Endothelial cell of umbilical vein (primary cell): ENCODE measurements around the gene RTL5. TPM values are rescaled to one million over a fixed set of nuclear protein-coding genes. Genes with fewer than 3 reads are reported as not detected.

Experiments used
- BruUV-seq: library from RNA; stranded (reverse); fragments of 400-500 nt; replicated peaks from 2 replicates; lab custom pipeline; 2021; lab: Mats Ljungman, UMichigan
- CTCF ChIA-PET: fragments of 300-600, 350-600 bp; sonication (Branson Sonifier 250); formaldehyde crosslinking; loops from one replicate; lab custom pipeline; 2021; ENCODE audit warnings: antibody characterized with exemption, inconsistent platforms; lab: Charles Lee
- POLR2A ChIA-PET: fragments of 300-600, 350-600 bp; sonication (Branson Sonifier 250); formaldehyde crosslinking; loops from one replicate; lab custom pipeline; 2021; ENCODE audit warnings: antibody characterized with exemption, inconsistent platforms; lab: Charles Lee
- DNase-seq: peaks from one replicate; pipeline ENCODE4 v3.0.0-alpha.2; 2011; ENCODE audit warnings: low read depth, low spot score
- FAIRE-seq: peaks from 2 replicates; lab custom pipeline; 2011; peaks lifted over from hg19 to GRCh38; lab: Jason Lieb, UNC
- H2AFZ ChIP-seq: 2 replicates; pipeline ENCODE4 v1.6.0; 2012; ENCODE audit warnings: low read depth, low read length, control low read depth, inconsistent platforms
- H3K27ac ChIP-seq: 2 replicates; pipeline ENCODE4 v1.5.1; 2011; ENCODE audit warnings: low read depth, mild to moderate bottlenecking, control low read depth, low read length, moderate library complexity; ENCODE audit not compliant: insufficient read depth
- H3K27me3 ChIP-seq, 2 experiments: 2 replicates each; pipeline versions ENCODE4 v1.6.0 to v1.6.1; 2011; ENCODE audit warnings: low read length in 2 of 2, mixed read lengths in 1 of 2; ENCODE audit not compliant: control insufficient read depth in 2 of 2, insufficient read depth in 2 of 2
- H3K36me3 ChIP-seq, 2 experiments: 2 replicates in 1 of 2; 3 replicates in 1 of 2; pipeline ENCODE4 v1.5.1; 2011; ENCODE audit warnings: low read length in 2 of 2, mild to moderate bottlenecking in 1 of 2, moderate library complexity in 1 of 2; ENCODE audit not compliant: control insufficient read depth in 2 of 2, insufficient read depth in 2 of 2; ENCODE audit errors: extremely low read depth in 1 of 2
- H3K4me1 ChIP-seq: 3 replicates; pipeline ENCODE4 v1.5.1; 2011; ENCODE audit warnings: mild to moderate bottlenecking, low read length; ENCODE audit not compliant: control insufficient read depth, insufficient read depth; ENCODE audit errors: extremely low read depth
- H3K4me2 ChIP-seq: 2 replicates; pipeline ENCODE4 v1.6.1; 2011; ENCODE audit warnings: low read length, control low read depth, mixed read lengths; ENCODE audit not compliant: insufficient read depth
- H3K4me3 ChIP-seq, 3 experiments: fragments of 200-600 bp in 1 of 3; sonication (generic), shearing (Covaris generic) in 1 of 3; replicated peaks in 1 of 3; 2 replicates each; pipeline ENCODE4 v1.5.1; 2011 to 2016; ENCODE audit warnings: control low read depth in 3 of 3, low read length in 3 of 3, mild to moderate bottlenecking in 2 of 3, inconsistent platforms in 1 of 3, low read depth in 1 of 3, moderate library complexity in 1 of 3; ENCODE audit not compliant: insufficient read depth in 1 of 3
- H3K79me2 ChIP-seq: 2 replicates; pipeline ENCODE4 v1.6.0; 2012; ENCODE audit warnings: low read length, inconsistent platforms; ENCODE audit not compliant: control insufficient read depth, insufficient read depth
- H3K9ac ChIP-seq: replicated peaks from 2 replicates; pipeline ENCODE3; 2011; ENCODE audit warnings: low read length, control low read depth; ENCODE audit not compliant: insufficient read depth; ENCODE audit errors: extremely low read depth
- H3K9me1 ChIP-seq: replicated peaks from 3 replicates; pipeline ENCODE4 v1.6.0; 2011; ENCODE audit warnings: mild to moderate bottlenecking, low read length; ENCODE audit not compliant: control insufficient read depth, insufficient read depth; ENCODE audit errors: extremely low read depth
- H3K9me3 ChIP-seq: replicated peaks from 2 replicates; pipeline ENCODE4 v1.5.1; 2012; ENCODE audit warnings: low read length, inconsistent platforms; ENCODE audit not compliant: control insufficient read depth, insufficient read depth
- H4K20me1 ChIP-seq: replicated peaks from 2 replicates; pipeline ENCODE3; 2011; ENCODE audit warnings: mild to moderate bottlenecking, low read length; ENCODE audit not compliant: control insufficient read depth, insufficient read depth; ENCODE audit errors: extremely low read depth
- CTCF ChIP-seq, 2 donors: IDR thresholded peaks; 1 replicate in 1 of 2; 2 replicates in 1 of 2; pipeline ENCODE4 v1.5.1; 2011; ENCODE audit warnings: low read length in 2 of 2, mild to moderate bottlenecking in 2 of 2, moderate library complexity in 2 of 2, control low read depth in 1 of 2, inconsistent platforms in 1 of 2, low read depth in 1 of 2; ENCODE audit not compliant: insufficient read depth in 1 of 2; ENCODE audit errors: extremely low read depth in 1 of 2
- EZH2 ChIP-seq: IDR thresholded peaks from 2 replicates; pipeline ENCODE4 v1.6.1; 2012; ENCODE audit warnings: borderline replicate concordance, low read depth, mild to moderate bottlenecking, moderate library complexity, low read length, inconsistent platforms; ENCODE audit not compliant: severe bottlenecking
- FOS ChIP-seq: IDR thresholded peaks from 2 replicates; pipeline ENCODE4 v1.6.1; 2011; ENCODE audit warnings: mild to moderate bottlenecking, low read length, moderate library complexity, borderline replicate concordance; ENCODE audit not compliant: insufficient read depth
- MAX ChIP-seq: IDR thresholded peaks from 2 replicates; pipeline ENCODE4 v1.6.1; 2011; ENCODE audit not compliant: insufficient read depth, insufficient read length
- MYC ChIP-seq: IDR thresholded peaks from one replicate; pipeline ENCODE4 v1.6.1; 2011; ENCODE audit warnings: mild to moderate bottlenecking, low read depth, low read length
- POLR2A ChIP-seq: IDR thresholded peaks from 2 replicates; pipeline ENCODE4 v1.6.1; 2012; ENCODE audit warnings: low read depth, mild to moderate bottlenecking, control low read depth, low read length
- POLR2AphosphoS5 ChIP-seq: IDR thresholded peaks from 2 replicates; pipeline ENCODE4 v1.6.1; 2012; ENCODE audit warnings: low read depth, mild to moderate bottlenecking, control low read depth, low read length, moderate library complexity; ENCODE audit not compliant: insufficient read depth
- dilution Hi-C: fragments of 300-500 bp; cut with MboI; formaldehyde crosslinking; loops from one replicate; pipeline ENCODE4 v1.15.0; 2019; ENCODE audit warnings: low sequenced_read_pairs; ENCODE audit not compliant: extremely low pct_ligation_motif_present
- intact Hi-C: fragments of 100-400 bp; cut with micrococcal nuclease; formaldehyde crosslinking; loops from one replicate; pipeline ENCODE4 v1.10.0; 2022
- polyA plus RNA-seq, 4 experiments: library from polyadenylated mRNA; depleted of rRNA in 3 of 4; stranded (reverse) in 3 of 4; unstranded in 1 of 4; fragments of >200 nt; gene quantifications; 2 replicates each; pipeline versions ENCODE4 v1.2.1 to v1.2.3, GENCODE V29; 2011 to 2012; ENCODE audit warnings: missing spikeins in 1 of 4
- total RNA-seq: library from RNA; stranded (reverse); gene quantifications from 2 replicates; pipeline ENCODE4 v1.2.3, GENCODE V29; 2021

The RTL5 gene
- total and polyA plus RNA-seq, 2 donors (not counting 3 experiments of a cell fraction or from before 2014, with no cell fraction given), result 1.0 to 1.7 TPM

GRCh38 chrX:72132456-72132855 lies 741 bp upstream of the RTL5 start:
- no TSS peak for BruUV-seq
- TF ChIP-seq CTCF (IDR thresholded peaks at IDR 0.05; ENCODE audit: extremely low read depth in 1 of 2, insufficient read depth in 1 of 2, low read depth in 1 of 2, low read length in 2 of 2) (no peak), MAX (no peak), POLR2AphosphoS5 (no peak), FOS (no peak), EZH2 (no peak), MYC (no peak), POLR2A (no peak)
- H3K9me3 ChIP-seq, result no peaks in the 10 kb centered on the region
- H3K4me2 ChIP-seq, result no peak overlapping the region
- H4K20me1 ChIP-seq, result no peaks in the 10 kb centered on the region
- no peak overlapping the region for H2AFZ ChIP-seq
- H3K79me2 ChIP-seq, result peaks cover 6% of the 10 kb centered on the region
- no peaks in the 10 kb centered on the region for H3K9me1 ChIP-seq
- H3K27ac ChIP-seq, result no peak overlapping the region
- intact Hi-C loops (no loop called here), dilution Hi-C loops (no loop called here)
- no peak overlapping the region for H3K9ac ChIP-seq
- H3K27me3 ChIP-seq, result no peaks in the 10 kb centered on the region
- peaks cover 6 to 14% of the 10 kb centered on the region in 2 experiments for H3K36me3 ChIP-seq
- CTCF ChIA-PET, result interaction anchor here (1.1 to 1.5 kb wide), 7 partner anchors 38 to 223 kb away, joined by 3 to 6 read pairs (median 4); no protein-coding TSS in a partner anchor
- FAIRE-seq (no peak), DNase-seq (no peak)
- peaks cover 15% of the 10 kb centered on the region for H3K4me1 ChIP-seq
- POLR2A ChIA-PET, result interaction anchor here (0.6 to 0.7 kb wide), 2 partner anchors 54 to 111 kb away, joined by 3 read pairs; no protein-coding TSS in a partner anchor
- no peak overlapping the region for H3K4me3 ChIP-seq
